SIG-M5 treated with dmso at 0.1 percent for 504 hours (cell line): ENCODE data around the gene GDI2.
"Not testable (repeated sequence)": the region's sequence is repeated elsewhere in the genome, so short reads cannot be mapped to it uniquely, and the experiment has no call there.

Experiments
- DNase-seq: peaks from one replicate; lab custom pipeline; 2025; ENCODE audit not compliant: unreplicated experiment; lab: John Stamatoyannopoulos, UW

The GDI2 gene

DNA sequence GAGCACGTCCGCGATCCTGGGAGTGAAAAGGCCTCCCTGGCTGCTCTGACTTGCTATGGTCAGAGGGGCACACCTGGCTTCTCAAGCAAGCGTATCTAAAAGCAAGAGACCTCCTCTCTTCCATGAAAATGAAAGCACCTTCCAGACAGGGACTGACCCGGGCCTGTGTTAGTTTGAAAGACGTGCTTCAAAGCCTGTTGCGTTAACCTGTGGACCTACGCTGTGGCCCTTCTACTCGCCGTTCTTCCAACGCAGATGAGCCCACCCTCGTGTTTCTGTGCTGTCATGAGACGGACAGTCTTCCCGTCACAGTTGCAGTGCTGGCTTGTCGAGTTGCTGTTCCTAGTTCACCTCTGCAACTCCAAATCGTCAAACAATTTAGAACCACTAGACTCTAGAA, 15.5 kb upstream of the GDI2 start:
- DNase-seq = no peak

DNA sequence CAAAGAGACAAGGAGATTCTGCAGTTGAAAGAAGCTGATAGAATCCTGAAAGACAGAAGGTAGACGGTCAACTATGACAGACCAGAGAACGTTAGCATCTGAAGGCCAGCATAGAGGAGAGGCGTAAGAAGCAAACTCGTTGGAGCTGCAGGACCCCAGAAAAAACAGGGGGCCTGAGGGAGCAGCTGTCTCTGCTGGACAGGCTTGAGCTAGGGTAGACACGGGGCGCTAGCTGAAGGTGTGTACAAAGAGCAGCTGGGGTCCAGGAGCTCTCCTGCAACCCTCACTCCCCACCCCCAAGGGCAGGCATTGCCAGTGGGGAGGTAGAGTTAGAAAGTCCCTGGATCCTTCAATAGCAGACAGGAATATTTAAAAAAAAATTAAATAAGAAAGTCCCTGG, 14.6 kb upstream of the GDI2 start:
- no peak for DNase-seq

DNA sequence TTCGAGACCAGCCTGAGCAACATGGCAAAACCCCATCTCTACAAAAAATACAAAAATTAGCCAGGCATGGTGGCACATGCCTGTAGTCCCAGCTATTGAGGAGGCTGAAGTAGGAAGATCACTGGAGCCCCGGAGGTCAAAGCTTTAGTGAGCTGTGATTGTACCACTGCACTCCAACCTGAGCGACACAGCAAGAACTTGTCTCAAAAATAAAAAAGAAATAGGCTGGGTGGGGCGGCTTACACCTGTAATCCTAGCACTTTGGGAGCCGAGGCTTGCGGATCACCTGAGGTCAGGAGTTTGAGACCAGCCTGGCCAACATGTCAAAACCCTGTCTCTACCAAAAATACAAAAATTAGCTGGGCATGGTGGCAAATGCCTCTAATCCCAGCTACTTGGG, 13.3 kb upstream of the GDI2 start:
- not testable (repeated sequence) for DNase-seq

DNA sequence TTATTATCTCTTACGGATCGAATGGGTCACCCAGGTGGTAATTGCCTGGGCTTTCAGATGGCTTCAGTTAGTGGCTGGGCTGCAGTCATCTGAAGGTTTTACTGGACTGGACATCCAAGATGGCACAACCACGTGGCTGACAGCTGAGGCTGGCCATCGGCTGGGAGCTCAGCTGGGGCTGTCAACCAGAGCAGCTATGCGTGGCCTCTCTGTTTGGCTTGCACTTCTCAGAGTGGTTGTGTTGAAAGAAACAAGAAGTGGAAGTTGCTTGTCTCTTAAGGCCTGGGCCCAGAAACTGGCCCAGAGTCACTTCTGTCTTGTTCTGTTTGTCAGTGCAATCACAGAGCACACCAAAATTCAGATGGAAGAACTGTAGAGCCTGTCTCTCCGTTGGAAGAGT, 5.7 kb upstream of the GDI2 start:
- DNase-seq = no peak

DNA sequence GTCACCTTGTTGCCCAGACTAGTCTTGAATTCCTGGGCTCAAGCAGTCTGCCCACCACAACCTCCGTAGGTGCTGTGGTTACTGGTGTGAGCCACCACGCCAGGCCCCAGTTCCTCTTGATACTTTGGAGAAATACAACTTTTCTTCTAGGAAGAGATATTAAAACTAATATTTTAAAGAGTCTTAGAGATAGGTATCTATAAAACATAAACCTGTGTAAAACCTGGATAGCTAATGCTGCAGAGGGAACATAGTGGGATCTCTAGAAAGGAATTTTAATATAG, 4.8 kb upstream of the GDI2 start:
- DNase-seq = no peak

DNA sequence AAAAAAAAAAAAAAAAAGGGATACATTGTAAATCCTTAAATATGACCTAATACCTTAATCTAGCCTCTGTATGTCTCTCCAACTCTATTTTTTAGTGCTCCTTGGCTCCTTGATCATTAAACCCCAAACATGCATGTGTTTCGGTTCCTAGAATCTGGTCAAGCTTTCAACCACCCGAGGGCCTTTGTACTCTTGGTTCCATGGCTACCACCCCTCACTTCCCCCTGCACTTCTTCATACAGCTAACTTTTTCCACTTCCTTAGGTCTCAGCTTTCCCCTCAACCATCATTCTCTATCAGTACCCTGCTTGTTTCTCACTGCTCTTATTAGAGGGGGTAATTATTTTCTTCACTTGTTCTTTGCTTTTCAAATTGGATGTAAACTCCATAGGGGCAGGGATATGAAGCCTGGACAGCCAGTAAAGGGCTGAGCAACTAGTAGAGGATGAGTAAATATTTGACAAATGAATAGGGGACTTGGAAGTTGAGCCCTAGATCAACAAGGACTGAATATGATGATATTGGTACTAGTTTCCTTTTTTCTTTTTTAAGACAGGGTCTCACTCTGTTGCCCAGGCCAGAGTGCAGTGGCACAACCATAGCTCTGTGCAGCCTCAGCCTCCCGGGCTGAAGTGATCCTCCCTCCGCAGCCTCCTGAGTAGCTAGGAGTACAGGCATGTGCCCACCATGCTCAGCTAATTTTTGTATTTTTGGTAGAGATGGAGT, 4.3 kb upstream of the GDI2 start:
- DNase-seq = peak; percentile 13

DNA sequence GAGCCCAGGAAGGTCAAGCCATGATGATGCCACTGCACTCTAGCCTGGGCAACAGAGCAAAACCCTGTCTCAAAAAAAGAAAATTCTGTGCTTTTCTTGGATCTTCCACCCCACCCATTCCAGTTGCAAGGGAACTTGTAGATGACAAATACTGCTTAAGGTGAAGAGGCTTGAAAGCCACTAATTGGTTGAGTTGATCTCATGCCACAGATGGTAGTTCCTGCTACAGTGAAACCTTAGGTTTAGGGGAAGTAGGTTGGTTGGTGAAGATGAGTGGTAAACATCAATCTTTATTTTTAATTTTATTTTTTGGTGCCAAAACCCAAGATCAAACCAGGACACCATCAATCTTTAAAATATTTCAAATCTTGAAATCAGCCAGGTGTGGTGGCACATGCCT, 2.9 kb upstream of the GDI2 start:
- peak; percentile 19 for DNase-seq

DNA sequence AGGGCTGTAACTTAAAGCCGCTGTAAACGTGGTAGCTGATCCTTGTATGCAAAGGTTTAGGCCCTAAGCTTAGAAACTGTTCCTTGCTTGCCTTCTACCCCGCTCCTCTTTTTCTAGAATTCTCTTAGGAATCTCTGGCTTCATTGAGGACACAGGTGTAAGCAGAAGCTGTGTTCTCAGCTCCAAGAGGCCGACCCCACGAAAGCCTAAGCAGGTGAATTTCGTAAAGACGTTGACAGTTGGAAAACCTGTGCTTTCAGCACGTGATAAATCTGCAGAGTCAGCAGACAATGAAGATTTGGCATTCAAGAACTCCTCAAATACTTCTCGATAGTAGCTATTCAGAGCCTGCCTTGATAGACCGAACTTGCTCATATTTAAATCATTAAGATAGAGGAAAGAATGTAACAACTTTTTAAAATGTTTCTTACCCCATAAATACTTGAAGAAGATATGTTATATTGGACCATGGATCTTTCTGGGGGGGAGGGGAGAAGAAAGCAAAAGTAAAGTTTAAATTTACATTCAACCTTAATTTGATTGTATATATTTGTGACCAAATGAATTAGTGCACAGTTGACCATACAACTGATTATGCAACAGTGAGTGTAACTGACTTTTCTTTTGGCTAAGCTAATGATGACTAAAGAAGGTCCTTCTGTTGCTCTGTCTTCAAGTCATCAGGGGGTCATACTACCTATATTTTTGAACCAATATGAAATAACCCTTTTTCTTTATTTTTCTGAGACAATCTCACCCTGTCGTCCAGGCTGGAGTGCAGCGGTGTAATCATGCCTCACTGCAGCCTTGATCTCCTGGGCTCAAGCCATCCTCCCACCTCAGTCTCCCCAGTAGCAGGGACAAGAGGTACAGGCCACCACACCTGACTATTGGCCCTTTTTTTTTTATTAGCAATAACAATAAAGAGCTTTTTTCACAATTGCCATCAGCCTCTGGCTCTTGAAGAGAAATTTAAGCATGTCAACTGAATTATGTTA, 1.2 kb upstream of the GDI2 start:
- peak; percentile 39 for DNase-seq

DNA sequence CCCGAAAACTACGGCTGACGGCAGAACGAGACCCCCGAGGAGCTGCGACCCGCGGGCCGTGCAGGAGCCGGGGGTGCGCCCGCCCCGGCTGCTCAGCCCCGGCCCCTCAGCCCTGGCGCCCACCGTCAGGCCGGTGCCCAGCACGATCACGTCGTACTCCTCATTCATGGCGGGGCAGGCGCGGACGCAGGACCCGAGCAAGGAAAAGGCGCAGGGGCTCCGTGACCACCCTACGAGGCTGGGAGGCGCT, 218 bp downstream of the GDI2 start:
- no peak for DNase-seq

DNA sequence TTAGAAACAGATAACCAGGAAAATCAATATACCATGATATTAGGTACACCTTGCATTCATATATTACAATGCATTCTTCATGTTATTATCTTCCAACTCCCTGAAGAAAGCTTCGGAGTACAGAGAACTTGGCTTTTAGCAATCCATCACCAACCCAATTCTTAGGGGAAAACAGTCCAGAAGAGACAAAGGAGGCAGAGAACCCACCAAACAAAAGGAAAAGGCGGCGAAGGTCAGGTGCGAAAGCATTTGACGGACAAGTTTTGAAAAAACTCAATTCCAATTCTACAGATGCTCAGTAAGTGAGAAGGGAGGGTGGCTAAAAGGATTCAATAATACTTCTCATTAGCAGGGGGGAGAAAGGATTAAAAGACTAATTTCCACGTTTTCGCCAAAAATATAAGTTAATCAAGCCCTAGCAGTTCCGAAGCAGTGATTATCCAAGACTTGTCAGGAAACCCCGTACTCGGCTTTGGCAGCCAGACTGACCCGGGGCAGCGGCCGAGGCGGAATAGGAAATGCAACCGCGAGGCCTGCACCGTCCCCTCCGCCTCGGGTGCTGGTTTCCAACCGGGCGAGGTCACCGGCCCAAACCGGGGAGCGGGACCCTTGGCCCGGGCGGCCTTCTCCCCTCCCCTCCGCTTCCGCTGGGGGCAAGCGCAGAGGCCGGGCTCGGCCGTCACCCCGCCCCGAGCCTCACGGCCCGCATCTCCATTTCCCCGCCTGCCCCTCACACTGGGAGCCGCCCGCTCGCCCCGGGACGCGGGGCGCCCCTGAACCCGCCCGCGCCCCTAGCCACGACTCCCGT, 747 bp downstream of the GDI2 start:
- DNase-seq = no peak

DNA sequence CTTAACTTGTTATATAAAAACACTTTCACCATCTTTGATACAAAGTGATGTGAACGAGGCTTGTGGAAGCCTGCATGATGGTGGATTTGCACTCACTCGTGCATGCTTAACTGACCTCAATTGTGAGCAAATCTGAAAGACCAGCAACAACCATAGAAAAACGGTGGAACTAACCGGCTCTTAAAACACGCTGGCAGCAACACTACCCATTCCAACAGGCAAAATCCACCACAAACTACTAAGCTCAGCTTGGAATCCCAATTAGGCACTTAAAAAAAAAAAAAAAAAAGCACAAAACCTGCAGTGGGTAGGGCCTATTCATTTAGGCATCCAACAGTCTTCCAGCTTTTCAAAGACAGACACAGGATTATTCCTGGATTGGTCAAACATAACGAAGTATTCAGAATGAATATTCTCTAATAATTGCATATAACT, 1.8 kb downstream of the GDI2 start:
- no peak for DNase-seq

DNA sequence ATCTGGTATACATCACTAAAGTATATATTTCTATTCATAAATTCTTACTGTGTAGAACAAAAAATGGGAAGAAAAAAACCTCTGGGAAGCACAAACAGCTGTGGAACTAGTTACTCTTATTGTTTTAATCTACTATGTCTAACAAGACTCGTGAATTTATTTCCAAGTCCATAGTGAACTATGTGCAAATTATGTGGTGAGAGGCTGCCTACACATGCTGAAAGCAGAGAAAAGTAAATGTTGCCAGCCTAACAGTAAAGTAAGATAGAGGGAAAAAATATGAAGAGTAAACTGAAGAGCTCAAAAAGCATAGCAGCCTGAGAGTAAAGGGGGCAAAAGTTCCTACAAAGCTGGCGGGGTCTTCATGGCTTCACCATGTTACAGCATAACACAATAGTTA, 3.0 kb downstream of the GDI2 start:
- no peak for DNase-seq

DNA sequence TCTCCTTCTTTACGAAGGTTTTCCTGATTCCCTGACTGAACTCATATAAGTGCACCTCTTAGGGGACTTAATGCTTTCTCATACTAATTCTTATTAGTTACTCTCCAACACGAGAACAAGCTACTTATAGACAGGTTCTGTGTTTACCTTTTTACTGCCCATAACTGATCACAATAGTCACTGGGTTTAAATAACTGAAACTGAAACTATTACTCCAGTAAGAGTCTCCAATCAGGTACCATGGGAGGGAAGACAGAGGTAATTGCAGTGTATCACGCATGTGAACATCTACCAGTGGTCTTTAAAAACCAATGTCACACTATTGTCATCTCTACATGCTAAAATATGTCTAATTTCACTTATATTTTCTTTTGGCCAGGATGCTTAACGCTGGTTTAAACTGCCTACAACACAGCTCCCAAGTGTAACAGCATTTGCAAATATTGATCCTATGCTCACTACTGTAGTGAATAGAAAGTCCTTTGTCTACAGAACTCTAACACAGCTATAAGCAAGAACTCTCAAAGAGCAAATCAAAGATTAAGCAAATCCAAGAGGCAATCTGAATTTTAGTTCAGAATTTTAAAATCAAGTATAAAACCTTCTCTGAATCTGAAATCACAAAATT, 3.6 kb downstream of the GDI2 start:
- no peak for DNase-seq

DNA sequence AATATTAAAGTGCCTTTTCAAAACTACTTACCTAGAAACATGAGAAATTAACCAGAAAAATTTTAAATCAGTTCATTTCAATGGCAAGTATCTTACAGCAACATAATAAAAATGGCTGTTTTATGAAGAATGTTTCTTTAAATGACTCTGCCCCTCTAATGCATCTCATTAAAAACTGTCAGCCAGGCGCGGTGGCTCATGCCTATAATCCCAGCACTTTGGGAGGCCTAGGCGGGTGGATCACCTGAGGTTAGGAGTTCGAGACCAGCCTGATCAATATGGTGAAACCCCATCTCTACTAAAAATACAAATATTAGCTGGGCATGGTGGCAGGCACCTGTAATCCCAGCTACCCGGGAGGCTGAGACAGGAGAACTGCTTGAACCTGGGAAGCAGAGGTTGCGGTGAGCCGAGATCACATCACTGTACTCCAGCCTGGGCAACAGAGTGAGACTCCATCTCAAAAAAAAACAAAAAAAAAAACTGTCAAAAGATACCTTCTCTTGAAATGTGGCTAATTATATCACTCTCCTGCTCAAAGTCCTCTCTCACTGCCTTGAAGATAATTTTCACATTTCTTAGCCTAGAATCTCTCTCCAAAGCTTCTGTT, 4.3 kb downstream of the GDI2 start:
- not testable (repeated sequence) for DNase-seq

DNA sequence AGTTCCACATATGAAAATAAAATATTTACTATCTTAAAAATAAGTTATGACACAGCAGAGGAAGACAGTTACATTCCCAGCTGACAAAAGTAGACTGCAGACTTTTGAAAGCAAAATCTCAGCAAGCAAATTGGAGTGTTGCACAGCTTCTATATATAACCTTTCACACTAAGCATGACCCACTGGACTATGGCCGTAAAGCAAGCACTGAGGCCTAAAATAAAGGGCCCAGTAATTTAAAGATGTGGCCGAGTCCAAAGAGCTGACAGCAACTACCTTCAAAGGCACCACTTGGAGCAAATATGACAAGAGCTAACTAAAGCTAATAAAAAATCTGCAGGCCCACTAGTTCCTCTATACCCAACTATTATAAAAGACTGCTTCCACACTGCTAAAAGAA, 6.5 kb downstream of the GDI2 start:
- DNase-seq = no peak

DNA sequence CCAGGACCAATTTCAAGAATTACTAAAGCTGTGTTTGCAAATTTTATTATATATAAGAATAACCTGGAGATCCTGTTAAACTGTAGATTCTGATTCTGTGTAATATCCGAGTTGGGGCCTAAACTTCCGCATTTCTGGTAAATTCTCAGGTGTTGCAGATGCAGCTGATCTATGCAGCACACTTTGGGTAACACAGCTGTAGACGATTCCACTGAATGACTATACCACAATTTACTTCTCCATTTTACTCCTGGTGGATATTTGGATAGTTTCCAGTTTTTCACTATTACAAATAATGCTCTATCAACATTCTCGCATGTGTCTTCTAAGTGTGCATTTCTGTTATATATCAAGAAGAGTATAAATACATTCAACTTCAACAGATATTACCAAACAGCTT, 7.5 kb downstream of the GDI2 start:
- DNase-seq = no peak

DNA sequence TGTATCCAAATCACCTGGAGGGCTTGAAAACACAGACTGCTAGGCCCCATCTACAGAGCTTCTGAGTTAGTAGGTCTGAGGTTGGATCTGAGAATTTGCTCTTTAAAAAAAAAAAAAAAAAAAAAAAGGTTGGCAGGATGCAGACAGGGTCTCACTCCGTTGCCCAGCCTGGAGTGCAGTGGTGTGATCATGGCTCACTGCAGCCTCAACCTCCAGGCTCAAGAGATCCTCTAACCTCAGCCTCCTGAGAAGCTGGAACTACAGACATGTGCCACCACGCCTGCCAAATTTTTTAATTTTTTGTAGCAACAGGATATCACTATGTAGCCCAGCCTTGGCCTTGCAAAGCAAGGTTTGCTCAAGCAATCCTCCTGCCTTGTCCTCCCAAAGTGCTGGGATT, 8.0 kb downstream of the GDI2 start:
- DNase-seq = no peak

DNA sequence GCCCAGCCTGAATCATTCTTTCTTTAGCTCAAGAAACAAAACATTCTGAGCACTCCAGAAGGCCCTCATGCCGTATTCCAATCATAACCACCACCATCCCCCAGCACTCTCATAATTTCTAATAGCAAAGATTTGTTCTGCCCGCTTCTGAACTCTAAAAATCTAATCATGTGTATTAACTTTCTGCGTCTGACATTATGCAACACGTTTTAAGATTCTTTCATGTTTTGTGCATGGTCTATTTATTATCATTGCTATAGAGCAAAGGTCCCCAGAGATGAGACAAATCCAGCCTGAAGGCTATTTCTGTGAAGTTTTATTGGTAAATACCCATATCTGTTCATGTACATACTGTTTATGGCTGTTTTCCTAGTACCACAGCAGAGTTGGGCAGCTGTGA, 8.8 kb downstream of the GDI2 start:
- no peak for DNase-seq

DNA sequence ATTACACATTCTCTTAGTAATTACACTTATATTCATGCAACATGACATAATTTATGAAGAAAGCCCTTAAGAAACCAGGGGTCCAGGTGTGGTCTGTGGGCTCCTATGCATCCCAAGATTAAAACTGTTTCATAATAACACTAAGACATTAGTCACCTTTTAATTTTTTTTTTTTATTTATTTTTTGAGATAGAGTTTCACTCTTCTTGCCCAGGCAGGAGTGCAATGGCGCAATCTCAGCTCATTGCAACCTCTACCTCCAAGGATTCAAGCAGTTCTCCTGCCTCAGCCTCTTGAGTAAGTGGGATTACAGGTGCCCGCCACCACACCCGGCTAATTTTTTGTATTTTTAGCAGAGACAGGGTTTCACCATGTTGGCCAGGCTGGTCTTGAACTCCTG, 12.5 kb downstream of the GDI2 start:
- DNase-seq = no peak

DNA sequence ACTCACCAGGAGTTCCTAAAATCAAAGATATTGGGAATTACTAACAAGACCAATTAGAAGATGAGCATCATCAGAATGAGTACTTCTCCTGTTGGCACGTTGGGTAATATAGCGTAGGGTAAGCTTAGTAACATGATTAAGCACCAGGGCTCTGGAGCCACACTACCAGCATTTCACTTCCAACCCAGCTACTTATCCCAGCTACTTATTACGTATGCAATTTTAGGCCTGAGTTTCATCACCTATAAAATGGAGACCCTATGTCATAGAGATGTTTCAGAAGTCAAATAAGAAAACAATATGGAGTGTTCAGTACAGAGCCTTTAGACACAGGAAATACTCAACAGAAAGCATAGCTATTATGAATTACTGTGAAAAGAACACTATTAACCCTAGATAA, 19.0 kb downstream of the GDI2 start:
- DNase-seq = no peak

DNA sequence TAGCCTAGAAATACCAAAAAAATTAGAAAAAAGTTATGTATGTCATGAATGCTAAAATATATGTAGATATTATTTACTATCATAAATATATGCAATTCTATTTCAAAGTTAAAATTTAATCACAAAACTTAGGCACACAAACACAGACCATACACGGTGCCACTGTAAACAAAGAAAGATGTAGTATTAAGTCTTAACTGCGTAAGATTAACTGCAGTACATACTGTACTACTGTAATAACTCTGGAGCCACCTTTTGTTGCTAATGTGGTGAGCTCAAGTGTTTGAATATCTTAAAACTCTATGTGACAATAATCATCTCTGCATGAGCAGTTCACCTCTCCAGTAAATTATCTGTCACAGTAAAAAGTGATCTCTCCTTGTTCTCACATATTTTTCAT, 23.6 kb downstream of the GDI2 start:
- no peak for DNase-seq
